ENCODE results near the gene MRPL11.

DNA sequence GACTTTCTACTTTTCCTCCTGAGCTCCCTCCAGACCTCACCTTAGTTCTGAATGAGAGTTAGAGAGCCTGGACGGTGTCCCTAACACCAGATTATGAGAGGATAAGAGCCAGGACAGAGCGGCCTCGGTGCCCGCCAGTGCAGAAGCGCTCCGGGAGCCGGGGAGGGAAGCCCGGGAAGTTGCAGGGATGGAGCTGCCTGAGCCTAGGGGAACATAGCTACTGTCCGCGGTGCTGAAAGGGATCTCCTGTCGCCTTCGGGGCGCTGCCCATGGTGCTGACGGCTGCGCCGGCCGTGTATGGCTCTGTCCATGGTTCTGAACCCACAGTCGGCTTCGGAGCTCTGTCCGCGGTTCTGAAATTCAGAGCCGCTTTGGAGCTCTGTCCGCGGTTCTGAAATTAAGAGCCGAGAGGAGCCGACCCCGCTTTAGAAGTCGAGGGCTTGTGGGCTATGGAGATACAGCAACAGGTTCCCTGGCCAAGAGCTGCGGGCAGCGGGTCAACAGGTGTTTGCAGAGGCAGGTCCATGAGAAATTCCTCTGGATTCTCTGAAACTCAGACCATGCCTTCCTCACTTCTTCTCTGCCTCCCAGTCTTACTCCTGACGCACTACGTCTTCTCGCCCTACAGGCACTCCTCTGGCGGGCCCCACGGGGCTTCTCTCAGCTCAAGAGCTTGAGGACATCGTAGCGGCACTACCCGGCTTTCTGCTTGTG lies 17.0 kb downstream of the MRPL11 start:
- TF ChIP-seq, protein P1, sequence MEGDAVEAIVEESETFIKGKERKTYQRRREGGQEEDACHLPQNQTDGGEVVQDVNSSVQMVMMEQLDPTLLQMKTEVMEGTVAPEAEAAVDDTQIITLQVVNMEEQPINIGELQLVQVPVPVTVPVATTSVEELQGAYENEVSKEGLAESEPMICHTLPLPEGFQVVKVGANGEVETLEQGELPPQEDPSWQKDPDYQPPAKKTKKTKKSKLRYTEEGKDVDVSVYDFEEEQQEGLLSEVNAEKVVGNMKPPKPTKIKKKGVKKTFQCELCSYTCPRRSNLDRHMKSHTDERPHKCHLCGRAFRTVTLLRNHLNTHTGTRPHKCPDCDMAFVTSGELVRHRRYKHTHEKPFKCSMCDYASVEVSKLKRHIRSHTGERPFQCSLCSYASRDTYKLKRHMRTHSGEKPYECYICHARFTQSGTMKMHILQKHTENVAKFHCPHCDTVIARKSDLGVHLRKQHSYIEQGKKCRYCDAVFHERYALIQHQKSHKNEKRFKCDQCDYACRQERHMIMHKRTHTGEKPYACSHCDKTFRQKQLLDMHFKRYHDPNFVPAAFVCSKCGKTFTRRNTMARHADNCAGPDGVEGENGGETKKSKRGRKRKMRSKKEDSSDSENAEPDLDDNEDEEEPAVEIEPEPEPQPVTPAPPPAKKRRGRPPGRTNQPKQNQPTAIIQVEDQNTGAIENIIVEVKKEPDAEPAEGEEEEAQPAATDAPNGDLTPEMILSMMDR (IDR thresholded peaks at IDR 0.05), result peak in 1 of 6 experiments; percentile 13
- TF ChIP-seq POLR2A (IDR thresholded peaks at IDR 0.05), result no peak
